ENCODE data around the gene ECEL1. TPM values are rescaled to one million over a fixed set of nuclear protein-coding genes. Genes with fewer than 3 reads are reported as not detected.

The ECEL1 gene
- total and polyA plus RNA-seq, 9 of the 15 experiments (the other 6 are each of a cell fraction or from before 2014, with no cell fraction given): 0.09 TPM; not detected in 8

GRCh38 chr2:232477751-232478510 lies 9.7 kb downstream of the ECEL1 start (continued):
- TF ChIP-seq ZNF407 (IDR thresholded peaks at IDR 0.05; ENCODE audit: low read depth): no peak
- no peak for TF ChIP-seq PHF8 (IDR thresholded peaks at IDR 0.05; ENCODE audit: borderline replicate concordance, low read length)
- no peak for TF ChIP-seq KDM1A (IDR thresholded peaks at IDR 0.05)
- no peak for TF ChIP-seq MLLT1 (IDR thresholded peaks at IDR 0.05)
- TF ChIP-seq RBBP5 (IDR thresholded peaks at IDR 0.05; ENCODE audit: borderline replicate concordance, insufficient read depth, low read length, poor library complexity, severe bottlenecking): no peak
- no peak for TF ChIP-seq FOXJ2 (tag; IDR thresholded peaks at IDR 0.05)
- no peak for TF ChIP-seq ZNF212 (CRISPR knock-in tag; IDR thresholded peaks at IDR 0.05)
